ENCODE results near the gene ARL9.
A peak's percentile ranks its signal among the peaks of the same experiment; 100 is the strongest.
"Not testable (repeated sequence)": the region's sequence is repeated elsewhere in the genome, so short reads cannot be mapped to it uniquely, and the experiment has no call there.

Gene ARL9, protein sequence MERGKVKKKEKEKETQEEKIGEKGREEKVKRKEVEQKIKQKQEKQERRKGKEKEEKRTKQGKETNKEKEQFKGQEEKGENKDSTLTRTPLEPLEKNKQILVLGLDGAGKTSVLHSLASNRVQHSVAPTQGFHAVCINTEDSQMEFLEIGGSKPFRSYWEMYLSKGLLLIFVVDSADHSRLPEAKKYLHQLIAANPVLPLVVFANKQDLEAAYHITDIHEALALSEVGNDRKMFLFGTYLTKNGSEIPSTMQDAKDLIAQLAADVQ

DNA sequence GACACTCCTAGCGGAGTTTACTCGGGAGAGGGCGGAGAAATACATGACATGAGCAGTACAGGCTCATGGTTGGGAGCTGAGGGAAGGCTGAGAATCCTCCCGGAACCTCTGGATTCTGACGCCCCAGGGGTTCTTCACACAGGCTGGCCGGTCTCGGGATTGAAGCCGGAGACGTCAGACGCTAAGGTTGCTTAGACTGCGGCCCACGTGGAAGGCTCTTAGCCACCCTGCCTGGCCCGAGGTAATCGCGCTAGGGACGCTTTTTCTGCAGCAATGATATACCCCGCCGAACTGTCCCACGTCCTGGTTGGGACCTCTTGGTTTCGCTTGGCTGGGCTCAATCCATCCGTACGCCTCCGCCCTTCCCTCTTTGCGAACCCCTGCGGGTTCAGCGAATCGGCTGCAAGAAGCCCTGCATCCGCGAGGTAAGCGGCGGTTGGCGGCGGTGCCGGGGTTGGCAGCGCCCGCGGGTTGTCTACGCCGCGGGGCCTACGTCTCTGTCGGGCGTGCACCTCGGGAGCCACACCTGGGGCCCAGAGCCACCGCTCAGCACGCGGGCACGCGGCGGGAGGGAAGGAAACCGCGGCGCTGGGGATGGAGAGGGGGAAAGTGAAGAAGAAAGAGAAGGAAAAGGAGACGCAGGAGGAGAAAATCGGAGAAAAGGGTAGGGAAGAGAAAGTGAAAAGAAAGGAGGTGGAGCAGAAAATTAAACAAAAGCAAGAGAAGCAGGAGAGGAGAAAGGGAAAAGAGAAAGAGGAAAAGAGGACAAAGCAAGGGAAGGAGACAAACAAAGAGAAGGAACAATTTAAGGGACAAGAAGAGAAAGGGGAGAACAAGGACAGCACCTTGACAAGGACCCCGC, at the start of gene ARL9:
ARL9 (plus strand) TSS at position 523 of the 862 bp plus-strand sequence; CDS start at position 595, 72 bp downstream.
- in situ Hi-C loops (cut with HindIII; ENCODE audit: low sequenced_read_pairs), result no loop called here
- peak within 1 kb of the TSS; percentile 61 for H3K4me3 ChIP-seq (ENCODE audit: low read depth, low read length)
- TF ChIP-seq, protein P1, sequence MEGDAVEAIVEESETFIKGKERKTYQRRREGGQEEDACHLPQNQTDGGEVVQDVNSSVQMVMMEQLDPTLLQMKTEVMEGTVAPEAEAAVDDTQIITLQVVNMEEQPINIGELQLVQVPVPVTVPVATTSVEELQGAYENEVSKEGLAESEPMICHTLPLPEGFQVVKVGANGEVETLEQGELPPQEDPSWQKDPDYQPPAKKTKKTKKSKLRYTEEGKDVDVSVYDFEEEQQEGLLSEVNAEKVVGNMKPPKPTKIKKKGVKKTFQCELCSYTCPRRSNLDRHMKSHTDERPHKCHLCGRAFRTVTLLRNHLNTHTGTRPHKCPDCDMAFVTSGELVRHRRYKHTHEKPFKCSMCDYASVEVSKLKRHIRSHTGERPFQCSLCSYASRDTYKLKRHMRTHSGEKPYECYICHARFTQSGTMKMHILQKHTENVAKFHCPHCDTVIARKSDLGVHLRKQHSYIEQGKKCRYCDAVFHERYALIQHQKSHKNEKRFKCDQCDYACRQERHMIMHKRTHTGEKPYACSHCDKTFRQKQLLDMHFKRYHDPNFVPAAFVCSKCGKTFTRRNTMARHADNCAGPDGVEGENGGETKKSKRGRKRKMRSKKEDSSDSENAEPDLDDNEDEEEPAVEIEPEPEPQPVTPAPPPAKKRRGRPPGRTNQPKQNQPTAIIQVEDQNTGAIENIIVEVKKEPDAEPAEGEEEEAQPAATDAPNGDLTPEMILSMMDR (IDR thresholded peaks at IDR 0.05; ENCODE audit: low read depth, low read length, missing control alignments), result no peak
- DNase-seq (ENCODE audit: low read depth), result peak; percentile 18

DNA sequence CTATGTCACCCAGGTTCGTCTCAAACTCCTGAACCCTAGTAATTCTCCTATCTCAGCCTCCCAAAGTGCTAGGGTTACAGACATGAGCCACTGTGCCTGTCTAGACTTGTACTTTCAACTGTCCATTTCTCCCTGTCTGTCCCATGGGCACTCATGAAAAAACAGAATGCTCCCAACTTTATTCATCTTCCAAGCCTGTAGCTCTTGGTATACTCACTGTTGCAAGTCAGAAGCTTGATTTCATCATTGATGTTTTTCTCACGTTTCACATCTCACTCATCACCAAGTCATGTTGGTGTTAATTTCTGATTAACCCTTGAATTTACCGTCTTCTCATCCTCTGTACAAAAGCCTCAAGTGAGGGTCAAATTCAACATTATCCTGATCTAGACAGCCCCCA, 45.5 kb upstream of the ARL9 start:
- DNase-seq (ENCODE audit: low read depth), result no peak
- in situ Hi-C loops (cut with HindIII; ENCODE audit: low sequenced_read_pairs), result no loop called here
- no peak overlapping the region for H3K4me3 ChIP-seq (ENCODE audit: low read depth, low read length)
- TF ChIP-seq, protein P1 (IDR thresholded peaks at IDR 0.05; ENCODE audit: low read depth, low read length, missing control alignments), result no peak

DNA sequence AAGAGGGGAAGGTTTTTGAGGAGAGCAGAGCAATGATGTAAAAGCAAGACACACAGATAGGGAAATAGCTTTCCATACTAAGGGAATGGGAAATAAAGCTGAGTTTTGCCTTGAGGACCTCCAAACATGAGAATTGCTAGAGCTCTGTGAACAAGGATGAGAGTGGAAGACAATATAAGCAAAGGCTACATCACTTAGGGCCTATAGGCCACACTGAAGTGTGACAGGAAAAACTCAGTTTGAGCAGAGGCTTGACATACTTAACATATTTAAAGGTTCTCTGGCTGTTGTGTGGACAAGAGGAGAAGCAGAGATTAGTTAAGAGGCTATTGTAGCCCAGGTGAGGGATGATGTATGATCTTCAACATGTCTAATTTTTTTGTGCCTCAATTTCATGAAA, 43.4 kb upstream of the ARL9 start:
- H3K4me3 ChIP-seq (ENCODE audit: low read depth, low read length), result no peak overlapping the region
- TF ChIP-seq, protein P1 (IDR thresholded peaks at IDR 0.05; ENCODE audit: low read depth, low read length, missing control alignments), result no peak
- in situ Hi-C loops (cut with HindIII; ENCODE audit: low sequenced_read_pairs), result no loop called here
- DNase-seq (ENCODE audit: low read depth), result no peak

DNA sequence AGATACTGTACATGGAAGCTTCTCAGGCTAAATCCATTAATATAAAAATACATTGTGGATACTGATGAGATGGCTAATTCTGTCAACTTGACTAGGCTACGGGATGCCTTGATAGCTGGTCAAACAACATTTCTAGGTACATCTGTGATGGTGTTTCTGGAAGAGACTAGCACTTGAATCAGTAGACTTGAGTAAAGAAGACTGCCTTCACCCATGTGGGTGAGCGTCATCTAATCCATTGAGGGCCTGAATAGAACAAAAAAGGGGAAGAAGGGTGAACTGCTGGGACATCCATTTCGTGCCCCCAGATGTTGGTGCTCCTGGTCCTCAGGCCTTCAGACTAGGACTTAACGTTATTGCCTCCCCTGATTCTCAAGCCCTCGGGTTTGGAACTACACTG, 41.9 kb upstream of the ARL9 start:
- in situ Hi-C loops (cut with HindIII; ENCODE audit: low sequenced_read_pairs), result no loop called here
- DNase-seq (ENCODE audit: low read depth), result no peak
- TF ChIP-seq, protein P1 (IDR thresholded peaks at IDR 0.05; ENCODE audit: low read depth, low read length, missing control alignments), result no peak
- no peak overlapping the region for H3K4me3 ChIP-seq (ENCODE audit: low read depth, low read length)

DNA sequence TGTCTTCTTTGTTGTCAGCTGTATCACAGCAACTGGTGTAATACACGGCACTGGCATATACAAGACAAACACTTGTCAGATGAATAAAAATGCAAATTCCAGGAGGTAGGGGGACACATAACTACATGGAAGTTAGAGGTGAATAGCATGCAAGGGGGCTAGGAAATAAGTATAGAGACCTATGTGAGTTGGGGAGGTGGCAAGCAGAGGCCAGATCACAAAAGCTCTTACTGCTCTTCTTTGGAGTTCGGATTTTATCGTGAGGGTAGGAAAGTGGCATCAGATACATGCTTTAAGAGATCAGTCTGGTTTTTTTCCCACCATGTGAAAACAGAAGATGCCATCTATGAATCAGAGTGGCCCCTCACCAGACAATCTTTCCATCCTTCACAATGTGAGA, 41.0 kb upstream of the ARL9 start:
- in situ Hi-C loops (cut with HindIII; ENCODE audit: low sequenced_read_pairs), result no loop called here
- TF ChIP-seq, protein P1 (IDR thresholded peaks at IDR 0.05; ENCODE audit: low read depth, low read length, missing control alignments), result no peak
- no peak for DNase-seq (ENCODE audit: low read depth)

DNA sequence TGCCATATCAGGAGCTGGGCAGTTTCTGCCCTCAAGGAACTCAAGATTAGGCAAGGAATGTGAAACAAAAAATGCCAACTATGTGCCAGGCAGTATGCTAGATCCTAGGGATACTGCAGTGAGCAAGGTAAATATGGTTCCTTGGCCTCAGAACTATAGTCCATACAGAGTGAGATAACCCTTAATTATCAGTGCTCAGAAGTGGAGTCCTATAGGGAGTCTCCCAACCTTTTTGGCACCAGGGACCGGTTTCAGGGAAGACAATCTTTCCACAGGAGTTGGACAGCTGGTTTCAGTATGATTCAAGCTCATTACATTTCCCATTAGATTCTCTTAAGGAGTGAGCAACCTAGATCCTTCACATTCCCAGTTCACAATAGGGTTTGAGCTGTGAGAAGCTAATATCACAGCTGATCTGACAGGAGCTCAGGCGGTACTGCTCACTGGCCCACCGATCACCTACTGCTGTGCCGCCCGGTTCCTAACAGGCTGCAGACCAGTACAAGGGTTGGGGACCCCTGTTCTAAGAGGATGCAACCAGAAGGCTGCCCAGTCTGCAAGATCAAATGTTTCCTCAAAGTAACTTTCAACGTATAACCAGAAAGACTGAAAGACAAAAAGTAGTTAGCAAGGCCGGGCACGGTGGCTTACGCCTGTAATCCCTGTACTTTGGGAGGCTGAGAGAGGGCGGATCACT, 39.8 kb upstream of the ARL9 start:
- H3K4me3 ChIP-seq (ENCODE audit: low read depth, low read length), result peak overlapping the region; percentile 97
- no peak for DNase-seq (ENCODE audit: low read depth)
- in situ Hi-C loops (cut with HindIII; ENCODE audit: low sequenced_read_pairs), result no loop called here
- TF ChIP-seq, protein P1 (IDR thresholded peaks at IDR 0.05; ENCODE audit: low read depth, low read length, missing control alignments), result no peak

More for the DNA sequence above, 41.0 kb upstream of the ARL9 start:
- no peak overlapping the region for H3K4me3 ChIP-seq (ENCODE audit: low read depth, low read length)

DNA sequence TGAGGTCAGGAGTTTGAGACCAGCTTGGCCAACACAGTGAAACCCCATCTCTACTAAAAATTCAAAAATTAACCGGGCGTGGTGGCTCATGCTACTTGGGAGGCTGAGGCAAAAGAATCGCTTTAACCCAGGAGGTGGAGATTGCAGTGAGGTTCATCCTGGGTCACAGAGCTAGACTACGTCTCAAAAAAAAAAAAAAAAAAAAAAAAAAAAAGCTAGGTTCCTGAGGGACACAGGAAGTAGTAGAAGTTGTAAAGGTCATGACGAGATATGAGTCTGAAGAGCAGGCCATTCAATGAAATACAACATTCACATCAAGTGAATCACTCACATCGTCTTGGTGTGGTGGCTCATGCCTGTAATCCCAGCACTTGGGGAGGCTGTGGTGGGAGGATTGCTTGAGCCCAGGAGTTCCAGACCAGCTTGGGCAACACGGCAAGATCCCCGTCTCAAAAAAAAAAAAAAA, 39.3 kb upstream of the ARL9 start:
- DNase-seq (ENCODE audit: low read depth); in situ Hi-C loops (cut with HindIII; ENCODE audit: low sequenced_read_pairs): not testable (repeated sequence)
- peak overlapping the region; percentile 97 for H3K4me3 ChIP-seq (ENCODE audit: low read depth, low read length)
